Activated CD4-positive, alpha-beta T cell treated with anti-CD3 and anti-CD28 coated beads, Interleukin-2, Interleukin-6, amounts not matched to agents 100 ng/mL and 50 ng/mL, durations not matched to agents 16 hours and 8 hours (primary cell): ENCODE measurements around the gene VWA5A.

Experiments
- DNase-seq: peaks from one replicate; pipeline ENCODE4 v3.0.0-alpha.2; 2020

Gene VWA5A, protein sequence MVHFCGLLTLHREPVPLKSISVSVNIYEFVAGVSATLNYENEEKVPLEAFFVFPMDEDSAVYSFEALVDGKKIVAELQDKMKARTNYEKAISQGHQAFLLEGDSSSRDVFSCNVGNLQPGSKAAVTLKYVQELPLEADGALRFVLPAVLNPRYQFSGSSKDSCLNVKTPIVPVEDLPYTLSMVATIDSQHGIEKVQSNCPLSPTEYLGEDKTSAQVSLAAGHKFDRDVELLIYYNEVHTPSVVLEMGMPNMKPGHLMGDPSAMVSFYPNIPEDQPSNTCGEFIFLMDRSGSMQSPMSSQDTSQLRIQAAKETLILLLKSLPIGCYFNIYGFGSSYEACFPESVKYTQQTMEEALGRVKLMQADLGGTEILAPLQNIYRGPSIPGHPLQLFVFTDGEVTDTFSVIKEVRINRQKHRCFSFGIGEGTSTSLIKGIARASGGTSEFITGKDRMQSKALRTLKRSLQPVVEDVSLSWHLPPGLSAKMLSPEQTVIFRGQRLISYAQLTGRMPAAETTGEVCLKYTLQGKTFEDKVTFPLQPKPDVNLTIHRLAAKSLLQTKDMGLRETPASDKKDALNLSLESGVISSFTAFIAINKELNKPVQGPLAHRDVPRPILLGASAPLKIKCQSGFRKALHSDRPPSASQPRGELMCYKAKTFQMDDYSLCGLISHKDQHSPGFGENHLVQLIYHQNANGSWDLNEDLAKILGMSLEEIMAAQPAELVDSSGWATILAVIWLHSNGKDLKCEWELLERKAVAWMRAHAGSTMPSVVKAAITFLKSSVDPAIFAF

DNA sequence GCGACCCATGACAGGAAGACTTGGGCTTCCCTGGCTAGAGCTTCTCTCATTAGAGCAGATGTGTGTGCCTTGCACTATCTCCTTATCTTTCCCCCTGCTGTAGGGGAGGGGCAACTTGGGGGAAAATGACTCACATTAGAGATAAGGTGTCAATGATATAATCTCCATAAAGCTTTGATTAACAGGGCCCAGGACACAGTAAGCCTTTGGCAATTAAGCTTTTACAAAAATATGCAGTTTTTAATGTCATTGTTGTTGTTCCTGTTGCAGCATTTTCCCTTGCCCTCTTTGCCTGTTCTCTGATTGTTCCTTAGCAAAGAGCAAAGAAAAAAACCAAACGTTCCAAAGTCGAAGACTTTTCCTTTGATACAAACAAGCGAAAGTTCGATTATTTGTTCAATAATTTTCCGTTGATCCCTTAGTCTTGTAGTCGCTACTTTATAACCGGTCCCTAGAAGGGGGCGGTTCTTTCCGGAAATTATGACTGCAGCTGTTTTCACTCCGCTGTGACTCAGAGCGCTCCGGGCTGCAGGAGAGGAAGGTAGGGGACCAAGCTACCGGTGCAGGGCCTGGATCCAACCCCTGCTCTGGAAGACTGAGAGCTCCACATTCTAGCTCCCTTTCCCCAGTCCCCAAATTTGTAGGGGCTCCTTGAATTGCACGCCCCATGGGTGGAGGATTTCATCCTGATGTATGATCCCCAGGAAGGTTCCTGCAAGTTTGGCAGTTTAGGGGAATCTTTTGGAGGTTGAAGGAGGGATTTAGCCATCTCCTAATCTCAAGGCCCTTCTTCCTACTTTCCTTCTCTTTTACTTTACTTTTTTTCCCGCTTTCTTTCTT, at the start of gene VWA5A:
Gene VWA5A, plus strand, starts transcription at position 509 of the 840 bp plus-strand sequence. CDS start 2,062 bp downstream, outside the sequence.
- DNase-seq: peak; percentile 91

DNA sequence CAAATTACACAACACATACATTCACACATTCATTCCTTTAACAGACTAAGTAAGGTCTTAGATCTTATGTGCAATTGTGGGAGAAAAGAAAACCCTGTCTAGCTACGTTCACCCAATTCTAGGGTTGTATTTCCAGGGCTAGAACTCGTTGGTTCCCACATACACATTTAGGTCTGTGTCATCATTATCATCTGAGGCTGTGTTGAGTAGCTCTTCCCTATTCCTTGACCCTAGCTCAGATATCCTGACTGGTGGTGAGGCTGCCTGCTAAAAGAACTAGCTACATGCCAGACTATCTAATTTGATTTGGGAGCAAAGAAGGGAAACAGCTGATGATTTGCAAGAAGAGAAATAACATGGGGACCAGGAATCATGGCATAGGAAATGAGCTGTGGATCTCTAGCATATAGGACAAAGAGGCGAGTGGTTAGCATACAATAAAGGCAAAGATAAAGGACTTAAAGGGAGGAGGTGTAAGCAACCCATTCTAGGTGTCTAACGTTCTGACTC, 46.6 kb upstream of the VWA5A start:
- DNase-seq: no peak

DNA sequence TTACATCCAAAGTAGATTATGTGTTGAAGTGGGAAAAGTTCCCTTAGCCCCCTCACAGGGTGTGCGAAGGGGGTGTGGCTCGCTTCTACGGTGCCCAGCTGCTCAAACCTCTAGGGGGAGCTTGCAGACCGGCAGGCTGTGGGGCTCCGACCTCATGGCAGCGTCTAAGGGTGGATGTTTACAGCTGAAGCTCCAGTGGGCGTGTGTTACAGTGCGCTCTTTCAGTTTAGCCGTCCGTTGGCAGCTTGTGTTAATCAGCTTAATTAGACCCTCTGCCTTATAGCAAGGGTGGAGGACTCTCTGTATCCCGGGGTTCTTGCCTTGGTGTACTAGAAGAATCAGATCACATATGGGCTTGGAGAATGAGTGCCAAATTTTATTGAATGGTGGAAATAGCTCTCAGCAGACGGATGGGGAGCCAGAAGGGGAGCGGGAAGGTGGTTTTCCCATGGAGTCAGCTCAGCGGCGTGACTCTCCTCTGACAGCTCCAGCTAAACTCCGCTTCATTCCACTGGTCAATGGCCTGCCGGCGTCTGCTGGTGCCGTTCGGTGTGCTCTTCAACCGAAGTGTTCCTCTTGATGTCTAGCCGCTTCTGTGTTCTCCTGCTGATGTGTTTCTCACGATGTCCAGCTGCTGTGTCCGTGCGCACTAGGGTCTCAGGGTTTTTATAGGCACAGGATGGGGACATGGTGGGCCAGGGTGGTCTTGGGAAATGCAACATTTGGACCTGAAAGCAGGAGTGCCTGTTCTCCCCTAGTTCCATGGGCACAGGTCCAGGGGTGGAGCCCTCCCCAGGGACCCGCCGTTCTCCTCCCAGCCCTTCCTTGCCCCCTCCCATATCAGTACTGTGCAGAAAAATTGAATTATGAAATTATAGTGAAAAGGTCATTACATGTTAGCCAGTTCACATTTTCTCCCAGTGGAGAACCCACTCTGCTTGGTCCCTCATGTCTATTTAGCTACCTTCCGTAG, 45.5 kb upstream of the VWA5A start:
- DNase-seq: peak; percentile 66

DNA sequence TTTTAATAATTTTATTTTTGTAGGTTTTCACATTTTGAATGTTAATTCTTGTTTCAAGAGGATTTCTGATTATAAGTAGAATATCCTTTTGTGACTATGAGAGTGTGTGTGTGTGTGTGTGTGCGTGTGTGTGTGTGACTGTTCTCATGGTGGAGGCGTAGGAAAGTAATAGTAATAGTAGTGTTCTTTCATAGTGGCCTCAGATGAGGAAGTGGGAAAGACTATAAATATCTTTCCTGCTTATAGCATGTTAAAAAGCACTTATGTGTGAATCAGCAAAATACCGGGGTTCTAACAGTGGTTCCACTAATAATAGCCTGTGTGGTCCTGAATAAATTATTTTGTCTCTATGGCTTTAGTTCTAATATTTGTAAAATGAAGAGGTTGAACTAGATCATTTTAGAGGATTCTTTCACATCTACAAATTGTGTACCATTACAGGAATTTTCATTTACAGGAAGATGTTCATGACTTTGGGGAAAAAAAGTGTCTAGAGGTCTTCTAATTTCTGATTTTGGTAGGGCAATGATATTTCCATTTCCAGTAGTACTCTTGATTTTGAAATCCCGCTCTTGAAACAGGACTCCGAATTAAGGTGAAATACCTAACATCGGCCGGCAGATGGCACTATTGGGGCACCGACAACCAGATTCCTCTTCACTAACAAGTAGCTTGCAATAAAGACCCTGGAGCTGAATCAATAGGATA, 44.2 kb upstream of the VWA5A start:
- peak; percentile 78 for DNase-seq

DNA sequence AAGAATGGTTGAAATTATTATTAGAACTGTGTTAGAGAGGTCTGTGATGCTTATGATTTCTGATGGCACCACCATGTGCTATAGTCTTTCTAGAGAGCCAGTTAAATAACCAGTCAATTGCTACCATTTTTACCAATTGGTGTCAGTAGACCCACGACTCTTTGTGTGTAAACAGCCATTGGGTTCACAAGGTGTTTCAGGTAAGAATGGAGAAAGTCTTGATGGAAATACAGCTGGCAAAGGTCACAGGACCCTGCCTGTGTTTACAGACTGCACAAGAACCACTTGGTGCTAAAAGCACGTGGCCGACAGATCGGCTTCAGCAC, 43.7 kb upstream of the VWA5A start:
- DNase-seq: no peak

DNA sequence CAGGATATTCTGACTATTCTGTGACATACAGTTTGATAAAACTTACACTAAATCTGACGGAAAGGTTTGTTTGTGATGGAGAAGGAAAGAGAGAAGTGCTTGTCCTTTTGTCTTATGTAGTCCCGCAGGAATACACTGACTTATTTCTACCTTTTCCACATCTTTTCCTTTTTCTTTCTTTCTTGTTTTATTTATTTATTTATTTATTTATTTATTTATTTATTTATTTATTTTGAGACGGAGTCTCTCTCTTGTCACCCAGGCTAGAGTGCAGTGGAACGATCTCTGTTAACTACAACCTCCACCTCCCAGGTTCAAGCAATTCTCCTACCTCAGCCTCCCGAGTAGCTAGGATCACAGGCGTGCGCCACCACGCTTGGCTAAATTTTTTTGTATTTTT, 43.1 kb upstream of the VWA5A start:
- no peak for DNase-seq

DNA sequence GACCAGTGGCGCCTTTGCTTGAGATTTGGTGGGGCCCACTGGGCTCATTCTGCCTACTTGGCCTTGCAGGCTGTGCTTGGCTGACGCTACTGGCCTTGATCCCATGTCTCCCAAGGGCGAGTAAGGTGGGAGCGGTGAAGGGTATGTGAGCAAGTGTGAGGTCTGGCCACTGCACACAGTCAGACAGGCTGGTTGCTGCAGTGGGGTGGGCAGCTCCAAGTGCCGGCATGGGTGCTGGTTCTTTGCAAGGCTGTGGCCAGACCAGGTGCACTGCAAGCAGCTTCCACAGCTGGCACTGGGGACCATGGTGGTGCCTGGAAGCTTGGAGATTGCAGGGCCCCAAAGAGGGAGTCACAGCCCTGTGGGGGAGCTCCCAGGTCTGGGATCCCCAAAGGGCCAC, 40.7 kb upstream of the VWA5A start:
- no peak for DNase-seq

DNA sequence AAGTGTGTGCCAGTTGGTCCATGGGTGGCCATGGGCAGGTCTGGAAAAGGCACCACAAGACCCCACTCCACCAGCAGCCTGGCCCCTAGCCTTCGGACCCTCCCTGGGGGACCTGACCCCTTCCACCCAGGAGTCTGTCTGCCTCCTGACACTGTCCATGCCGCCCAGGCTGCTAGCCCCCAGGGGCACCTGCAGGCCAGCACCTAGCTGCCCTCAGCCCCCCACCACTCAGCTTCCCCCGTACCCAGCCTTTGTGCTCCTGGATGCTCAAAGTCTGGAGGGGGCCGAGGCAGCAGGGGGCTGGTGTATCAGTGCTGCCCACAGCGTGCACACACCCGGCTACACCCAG, 39.8 kb upstream of the VWA5A start:
- no peak for DNase-seq

DNA sequence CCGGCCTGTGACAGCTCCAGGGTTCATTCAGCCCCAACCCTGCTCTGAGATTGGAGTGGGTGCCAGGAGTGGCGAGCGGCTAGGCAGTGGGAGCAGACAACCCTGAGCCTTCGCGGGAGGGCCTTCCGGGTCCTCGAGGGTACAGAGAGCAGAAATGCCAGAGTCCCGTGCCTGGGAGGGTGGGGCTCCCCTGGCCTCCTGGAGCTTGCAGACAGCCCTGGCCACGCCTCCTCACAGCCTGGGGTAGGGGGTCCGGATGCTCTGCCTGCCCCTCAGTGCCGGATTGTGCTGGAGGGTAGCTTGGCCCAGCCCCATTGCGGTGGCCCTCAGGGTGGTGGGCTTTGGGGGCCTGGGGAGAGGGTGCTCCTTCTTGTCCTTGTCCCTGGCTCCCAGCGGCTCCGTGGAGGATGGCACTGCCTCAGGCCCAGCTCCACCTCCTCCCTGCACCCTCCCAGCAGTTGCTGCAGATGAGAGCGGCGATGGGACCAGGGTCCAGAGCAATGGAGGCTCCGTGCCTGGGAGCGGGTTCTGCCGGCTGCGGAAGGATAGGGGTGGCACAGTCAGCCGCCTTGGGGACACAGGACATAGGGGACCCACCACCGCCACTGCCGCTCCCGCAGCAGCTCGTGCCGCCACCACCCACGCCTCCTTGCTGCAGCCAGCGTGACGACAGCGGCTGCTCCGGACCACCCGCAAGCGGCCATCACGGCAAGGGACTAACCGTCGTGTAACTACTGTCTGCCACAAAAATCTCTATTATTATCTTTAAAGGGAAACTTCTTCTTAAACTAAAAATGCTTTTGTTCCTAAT, 39.2 kb upstream of the VWA5A start:
- DNase-seq: peak; percentile 10

DNA sequence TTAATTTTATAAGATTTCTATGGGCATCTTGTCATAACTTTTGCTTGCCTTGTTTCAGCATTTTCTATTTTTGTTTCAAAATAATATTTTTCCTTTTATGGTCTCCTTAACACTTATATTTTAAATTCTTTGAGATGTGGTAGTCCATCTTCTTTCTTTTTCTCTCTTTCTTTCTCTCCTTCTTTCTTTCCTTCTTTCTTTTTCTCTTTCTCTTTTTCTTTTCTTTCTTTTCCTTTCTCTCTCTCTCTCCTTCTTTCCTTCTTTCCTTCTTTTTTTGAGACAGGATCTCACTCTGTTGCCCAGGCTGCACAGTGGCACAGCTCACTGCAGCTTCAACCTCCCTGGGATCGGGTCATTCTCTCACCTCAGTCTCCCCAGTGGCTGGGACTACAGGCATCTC, 38.0 kb upstream of the VWA5A start:
- no peak for DNase-seq

DNA sequence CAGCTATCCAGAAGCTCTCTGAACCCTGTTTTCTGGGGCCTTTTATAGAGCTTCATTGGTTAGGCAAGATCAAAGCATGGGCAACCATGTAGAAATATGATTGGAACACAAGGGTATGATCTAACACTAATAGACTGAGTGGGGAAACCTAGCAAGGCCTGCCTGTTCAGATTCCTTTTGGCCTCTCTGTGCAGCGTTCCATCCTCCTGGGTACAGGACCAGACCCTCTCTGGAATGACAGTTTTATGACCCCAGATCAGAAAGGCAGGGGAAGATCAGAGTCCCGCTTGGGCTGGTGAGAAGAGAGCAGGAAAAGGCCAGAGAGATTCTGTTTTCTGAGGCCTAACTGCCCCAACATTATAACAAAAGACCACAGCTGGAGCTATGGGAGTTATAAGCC, 36.7 kb upstream of the VWA5A start:
- no peak for DNase-seq

DNA sequence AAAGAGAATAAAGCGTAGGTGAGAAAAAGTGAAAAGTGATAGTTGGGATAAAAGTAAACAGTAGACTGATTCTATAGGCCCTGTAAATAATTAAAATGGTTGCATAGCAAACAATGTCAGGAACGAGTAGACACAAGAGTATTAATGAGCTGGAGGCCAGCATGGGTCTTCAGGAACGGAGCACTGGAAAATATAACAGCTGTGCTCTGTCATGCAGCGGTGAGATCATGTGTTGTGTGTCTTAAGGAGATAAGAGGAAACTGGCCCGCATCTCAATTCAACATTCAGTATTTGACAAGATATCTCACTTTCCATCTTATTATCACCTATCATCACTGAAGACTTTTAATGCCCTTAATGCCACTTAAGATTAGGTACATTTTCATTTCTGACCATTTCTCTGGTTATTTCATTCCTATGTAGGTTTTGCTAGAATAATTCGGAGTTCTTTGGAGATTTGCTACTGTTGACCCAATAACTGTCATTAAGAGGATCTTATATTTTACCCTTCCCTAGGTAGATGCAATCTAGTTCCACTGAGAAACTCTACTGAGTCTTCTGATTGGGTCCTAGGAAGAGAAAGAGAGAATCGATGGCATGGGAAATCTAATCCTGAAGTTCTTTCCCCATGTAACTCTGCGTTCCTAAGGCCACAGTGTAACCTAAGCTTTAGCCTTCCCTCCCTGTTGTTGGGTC, 35.5 kb upstream of the VWA5A start:
- no peak for DNase-seq

DNA sequence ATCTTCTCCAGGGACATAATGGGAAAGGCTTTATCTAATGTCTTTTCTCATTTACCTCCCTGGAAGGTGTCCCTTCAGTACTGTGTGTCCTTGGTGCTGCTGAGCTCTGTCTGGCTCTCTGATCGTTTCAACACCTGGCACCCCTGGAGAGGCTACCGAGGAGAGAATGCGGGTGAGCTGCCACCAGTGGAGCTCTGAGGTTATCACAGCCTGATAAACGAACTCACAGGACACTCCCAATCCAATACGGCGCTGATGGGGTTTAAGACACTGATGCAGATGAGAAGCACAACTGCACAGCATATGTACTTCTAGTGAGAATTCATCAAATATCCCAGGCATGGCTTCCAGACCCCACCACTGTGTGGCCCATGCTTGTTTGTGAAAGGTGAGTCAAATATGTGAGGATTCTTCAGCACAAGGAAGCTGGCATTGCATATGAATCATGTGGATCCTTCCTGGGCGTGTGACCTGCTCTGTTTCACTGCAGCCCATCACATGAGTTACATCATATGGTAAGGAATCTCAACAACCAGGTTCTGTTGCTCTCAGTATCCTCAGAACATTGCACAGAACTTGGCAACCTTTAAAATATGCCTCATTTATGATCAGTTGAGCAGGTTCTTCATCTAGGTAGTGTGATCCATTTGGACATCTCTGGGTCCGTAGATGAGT, 34.8 kb upstream of the VWA5A start:
- DNase-seq: no peak

DNA sequence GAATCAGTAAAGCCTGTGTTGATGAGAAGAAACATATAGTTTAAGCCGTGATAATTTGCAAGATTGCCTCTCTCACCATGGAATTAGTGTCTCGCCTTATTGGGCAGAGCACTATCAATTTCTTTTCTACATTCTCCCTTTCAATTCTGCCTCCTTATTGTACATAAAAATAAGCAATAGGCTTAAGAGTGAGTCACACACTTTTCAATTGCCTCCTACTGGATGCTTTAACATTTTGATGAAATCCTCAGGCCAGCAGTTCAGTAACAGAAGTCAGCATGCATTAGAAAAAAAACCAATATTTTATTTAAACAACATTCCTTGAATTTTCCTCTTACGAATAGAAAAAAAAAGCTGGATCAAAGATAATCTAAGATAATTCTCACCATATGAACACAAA, 33.8 kb upstream of the VWA5A start:
- no peak for DNase-seq

DNA sequence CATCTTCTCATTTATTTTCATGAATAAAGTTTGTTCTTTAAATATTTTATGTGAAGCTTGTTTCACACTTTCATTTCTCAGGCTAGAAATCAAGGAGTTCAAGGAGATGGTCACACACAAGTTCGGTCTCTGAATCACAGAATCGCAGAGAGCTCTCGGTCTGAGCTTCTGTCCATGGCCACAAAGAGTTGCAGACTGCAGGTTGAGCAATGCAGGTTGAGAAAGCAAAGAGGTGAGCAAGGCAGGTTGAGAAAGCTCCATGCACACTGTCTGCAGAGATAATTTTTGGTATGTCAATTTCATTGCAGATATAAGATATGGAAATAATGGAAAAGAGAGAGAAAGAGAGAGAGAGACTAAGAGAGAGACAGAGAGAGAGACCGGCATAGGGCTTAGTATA, 32.9 kb upstream of the VWA5A start:
- no peak for DNase-seq

DNA sequence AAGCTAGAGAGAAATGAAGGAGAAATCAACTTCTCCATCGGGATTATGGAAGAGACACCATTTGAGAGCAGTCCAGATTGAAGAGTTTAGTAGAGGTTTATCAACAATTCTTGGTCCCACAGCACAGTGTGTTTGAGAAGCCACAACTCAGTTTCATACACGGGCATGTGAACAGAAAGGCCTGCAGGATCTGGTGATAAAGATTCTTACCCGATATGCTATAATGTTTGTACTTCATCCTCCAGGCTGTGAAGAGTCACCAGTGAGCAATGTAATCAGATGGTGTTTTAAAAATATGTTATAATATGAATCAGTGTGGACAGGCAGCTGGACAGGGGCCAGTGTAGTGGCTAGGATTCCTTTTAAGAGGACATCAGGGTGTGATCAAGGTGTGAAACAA, 29.7 kb upstream of the VWA5A start:
- DNase-seq: no peak

DNA sequence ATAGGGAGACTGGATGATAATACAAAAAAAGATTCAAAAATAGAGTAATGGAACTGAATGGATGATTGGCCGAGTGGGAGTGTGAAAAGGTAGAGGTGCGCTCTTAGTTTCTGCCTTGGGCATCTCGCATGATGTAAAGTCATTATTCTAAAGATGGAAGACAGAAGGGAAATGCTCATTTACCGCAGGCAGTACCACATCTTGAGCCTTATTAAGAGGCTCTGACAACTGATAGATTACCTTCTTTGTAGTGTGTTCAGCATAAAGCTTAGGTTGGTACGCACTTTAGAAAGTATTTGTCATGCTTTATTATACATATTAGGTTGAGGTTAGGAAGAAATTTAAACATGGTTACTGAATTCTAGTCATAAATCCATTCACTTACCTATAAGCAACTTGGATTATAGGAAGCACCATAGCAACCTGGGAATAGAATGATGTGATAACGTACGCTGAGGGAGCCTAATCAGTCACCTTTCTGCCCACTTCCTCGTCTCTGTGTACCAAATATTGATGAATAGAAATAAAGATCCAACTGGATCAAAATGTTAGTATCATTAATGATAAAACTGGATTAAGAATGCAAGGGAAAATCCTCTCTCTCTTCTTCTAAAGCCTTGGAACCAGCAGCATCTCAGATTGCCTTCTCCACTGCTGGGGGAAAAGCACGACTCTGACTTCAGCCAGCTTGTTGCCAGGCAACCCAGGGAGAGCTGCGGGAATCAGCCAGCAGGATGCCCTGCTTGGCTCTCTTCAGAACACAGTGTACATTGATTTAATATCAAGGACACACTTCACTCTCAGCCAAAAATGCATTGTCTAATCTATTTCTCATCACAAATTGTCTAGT, 29.0 kb upstream of the VWA5A start:
- DNase-seq: no peak

DNA sequence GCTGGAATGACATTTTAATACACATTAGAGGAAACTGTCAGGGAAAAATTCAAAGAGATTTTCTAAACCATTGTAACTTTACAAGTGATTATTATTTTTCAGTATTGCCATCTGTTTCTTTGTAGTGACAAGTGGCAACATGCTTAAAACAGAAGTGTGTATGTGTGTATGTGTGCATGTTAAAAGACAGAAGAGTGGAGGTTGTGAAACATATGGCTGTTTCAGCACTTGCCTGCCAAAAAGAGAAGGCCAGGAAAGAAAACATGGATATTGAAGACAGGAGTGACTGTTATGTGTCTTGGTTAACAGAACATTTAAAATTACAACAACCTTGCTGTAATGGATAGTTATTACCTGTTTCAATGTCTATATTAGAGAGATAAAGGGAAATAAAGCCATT, 24.3 kb upstream of the VWA5A start:
- DNase-seq: no peak
